Glutamatergic neuron (in vitro differentiated cells): ENCODE data around the gene RABGGTA. TPM values are rescaled to one million over a fixed set of nuclear protein-coding genes. Genes with fewer than 3 reads are reported as not detected.

Experiments used
- DNase-seq: peaks from one replicate; pipeline ENCODE4 v3.0.0; 2022
- H3K27ac Mint-ChIP-seq: one replicate; pipeline ENCODE4 v1.8.0; 2020; ENCODE audit warnings: mild to moderate bottlenecking, mixed read lengths, inconsistent platforms; ENCODE audit not compliant: unreplicated experiment
- H3K27me3 Mint-ChIP-seq: one replicate; pipeline ENCODE4 v1.8.0; 2020; ENCODE audit warnings: mild to moderate bottlenecking, moderate library complexity, mixed read lengths, inconsistent platforms; ENCODE audit not compliant: unreplicated experiment
- H3K36me3 Mint-ChIP-seq: one replicate; pipeline ENCODE4 v1.8.0; 2020; ENCODE audit warnings: mild to moderate bottlenecking, mixed read lengths, inconsistent platforms; ENCODE audit not compliant: unreplicated experiment
- H3K4me1 Mint-ChIP-seq: one replicate; pipeline ENCODE4 v1.8.0; 2020; ENCODE audit warnings: mild to moderate bottlenecking, low read depth, mixed read lengths, inconsistent platforms; ENCODE audit not compliant: unreplicated experiment
- H3K4me3 Mint-ChIP-seq: one replicate; pipeline ENCODE4 v1.8.0; 2020; ENCODE audit warnings: mild to moderate bottlenecking, mixed read lengths, inconsistent platforms; ENCODE audit not compliant: unreplicated experiment
- H3K9me3 Mint-ChIP-seq: one replicate; pipeline ENCODE4 v1.8.0; 2020; ENCODE audit warnings: mild to moderate bottlenecking, moderate library complexity, mixed read lengths, inconsistent platforms; ENCODE audit not compliant: unreplicated experiment
- long read RNA-seq: library from polyadenylated mRNA; unstranded; transcript quantifications from one replicate; pipeline ENCODE4 v2.0.0, GENCODE V29; 2020; ENCODE audit not compliant: unreplicated experiment
- total RNA-seq: library from RNA; stranded (reverse); fragmentation: NEBNext Ultra II Directional; extraction: Animal tissue kit (Norgen Biotek cat#: 25700); gene quantifications from one replicate; pipeline ENCODE4 v1.2.1, GENCODE V29; 2021; ENCODE audit not compliant: unreplicated experiment
- TF ChIP-seq, protein P1 (sequence below): fragments of 200-600 bp; sonication (generic); IDR thresholded peaks from one replicate; pipeline ENCODE4 v1.5.0; 2021; ENCODE audit not compliant: partially characterized antibody, unreplicated experiment

The RABGGTA gene, protein sequence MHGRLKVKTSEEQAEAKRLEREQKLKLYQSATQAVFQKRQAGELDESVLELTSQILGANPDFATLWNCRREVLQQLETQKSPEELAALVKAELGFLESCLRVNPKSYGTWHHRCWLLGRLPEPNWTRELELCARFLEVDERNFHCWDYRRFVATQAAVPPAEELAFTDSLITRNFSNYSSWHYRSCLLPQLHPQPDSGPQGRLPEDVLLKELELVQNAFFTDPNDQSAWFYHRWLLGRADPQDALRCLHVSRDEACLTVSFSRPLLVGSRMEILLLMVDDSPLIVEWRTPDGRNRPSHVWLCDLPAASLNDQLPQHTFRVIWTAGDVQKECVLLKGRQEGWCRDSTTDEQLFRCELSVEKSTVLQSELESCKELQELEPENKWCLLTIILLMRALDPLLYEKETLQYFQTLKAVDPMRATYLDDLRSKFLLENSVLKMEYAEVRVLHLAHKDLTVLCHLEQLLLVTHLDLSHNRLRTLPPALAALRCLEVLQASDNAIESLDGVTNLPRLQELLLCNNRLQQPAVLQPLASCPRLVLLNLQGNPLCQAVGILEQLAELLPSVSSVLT
- 30.3 TPM for total RNA-seq
- long read RNA-seq, transcript RABGGTA-201 (17 exons, 2,088 nt) = minor isoform, 8 of 29 reads
- long read RNA-seq, transcript RABGGTA-202 (16 exons, 2,265 nt) = major isoform, 12 of 29 reads
- long read RNA-seq, partial matches to known transcripts = 1 of 29 reads
- long read RNA-seq, other reads (novel, unspliced or antisense) = 7 of 29 reads

DNA sequence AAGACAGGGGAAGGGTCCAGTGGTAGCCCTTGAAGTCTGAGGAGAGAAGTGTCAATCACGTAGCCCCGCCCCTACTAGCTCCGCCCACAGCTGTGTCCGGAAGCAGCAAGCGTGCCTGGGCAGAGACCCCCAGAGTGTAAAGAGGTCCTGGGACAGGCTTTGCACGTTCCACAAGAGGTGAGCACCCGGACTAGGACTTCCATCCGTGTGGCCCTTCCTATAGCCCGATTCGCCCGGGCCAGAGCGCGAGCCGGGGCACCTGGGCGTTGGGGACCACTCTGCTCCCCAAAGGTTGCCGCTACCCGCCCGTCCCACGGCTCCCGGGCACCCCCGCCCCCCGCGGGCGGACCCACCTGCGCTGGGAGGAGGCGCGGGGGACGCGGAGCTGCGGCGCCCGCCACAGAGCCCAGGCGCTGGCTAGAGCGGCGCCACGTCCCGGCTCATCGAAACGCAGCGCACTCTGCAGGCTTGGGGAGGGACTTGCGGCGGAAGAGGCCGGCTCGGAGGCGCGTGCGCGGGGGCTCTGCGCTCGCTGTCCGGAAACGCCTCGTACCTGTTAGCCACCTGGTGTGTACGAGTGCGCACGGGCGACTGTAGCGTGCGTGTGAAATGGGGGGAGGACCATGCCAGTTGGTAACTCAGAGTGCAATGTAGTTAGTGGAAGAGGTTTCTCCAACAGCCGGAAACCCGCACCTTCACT, at the start of gene RABGGTA:
TSS of gene RABGGTA (minus strand) at position 464 of the 700 bp plus-strand sequence. CDS start 482 bp downstream, outside the sequence.
- Mint-ChIP-seq H3K27me3 (peaks cover 13% of the 10 kb centered on the region), H3K4me3 (peak within 1 kb of the TSS; percentile 90), H3K36me3 (peaks cover 4% of the 10 kb centered on the region), H3K9me3 (peaks cover 2% of the 10 kb centered on the region), H3K4me1 (peaks cover 4% of the 10 kb centered on the region), H3K27ac (peak within 1 kb of the TSS; percentile 84)
- DNase-seq = peak; percentile 90
- TF ChIP-seq, protein P1, sequence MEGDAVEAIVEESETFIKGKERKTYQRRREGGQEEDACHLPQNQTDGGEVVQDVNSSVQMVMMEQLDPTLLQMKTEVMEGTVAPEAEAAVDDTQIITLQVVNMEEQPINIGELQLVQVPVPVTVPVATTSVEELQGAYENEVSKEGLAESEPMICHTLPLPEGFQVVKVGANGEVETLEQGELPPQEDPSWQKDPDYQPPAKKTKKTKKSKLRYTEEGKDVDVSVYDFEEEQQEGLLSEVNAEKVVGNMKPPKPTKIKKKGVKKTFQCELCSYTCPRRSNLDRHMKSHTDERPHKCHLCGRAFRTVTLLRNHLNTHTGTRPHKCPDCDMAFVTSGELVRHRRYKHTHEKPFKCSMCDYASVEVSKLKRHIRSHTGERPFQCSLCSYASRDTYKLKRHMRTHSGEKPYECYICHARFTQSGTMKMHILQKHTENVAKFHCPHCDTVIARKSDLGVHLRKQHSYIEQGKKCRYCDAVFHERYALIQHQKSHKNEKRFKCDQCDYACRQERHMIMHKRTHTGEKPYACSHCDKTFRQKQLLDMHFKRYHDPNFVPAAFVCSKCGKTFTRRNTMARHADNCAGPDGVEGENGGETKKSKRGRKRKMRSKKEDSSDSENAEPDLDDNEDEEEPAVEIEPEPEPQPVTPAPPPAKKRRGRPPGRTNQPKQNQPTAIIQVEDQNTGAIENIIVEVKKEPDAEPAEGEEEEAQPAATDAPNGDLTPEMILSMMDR = peak; percentile 58

DNA sequence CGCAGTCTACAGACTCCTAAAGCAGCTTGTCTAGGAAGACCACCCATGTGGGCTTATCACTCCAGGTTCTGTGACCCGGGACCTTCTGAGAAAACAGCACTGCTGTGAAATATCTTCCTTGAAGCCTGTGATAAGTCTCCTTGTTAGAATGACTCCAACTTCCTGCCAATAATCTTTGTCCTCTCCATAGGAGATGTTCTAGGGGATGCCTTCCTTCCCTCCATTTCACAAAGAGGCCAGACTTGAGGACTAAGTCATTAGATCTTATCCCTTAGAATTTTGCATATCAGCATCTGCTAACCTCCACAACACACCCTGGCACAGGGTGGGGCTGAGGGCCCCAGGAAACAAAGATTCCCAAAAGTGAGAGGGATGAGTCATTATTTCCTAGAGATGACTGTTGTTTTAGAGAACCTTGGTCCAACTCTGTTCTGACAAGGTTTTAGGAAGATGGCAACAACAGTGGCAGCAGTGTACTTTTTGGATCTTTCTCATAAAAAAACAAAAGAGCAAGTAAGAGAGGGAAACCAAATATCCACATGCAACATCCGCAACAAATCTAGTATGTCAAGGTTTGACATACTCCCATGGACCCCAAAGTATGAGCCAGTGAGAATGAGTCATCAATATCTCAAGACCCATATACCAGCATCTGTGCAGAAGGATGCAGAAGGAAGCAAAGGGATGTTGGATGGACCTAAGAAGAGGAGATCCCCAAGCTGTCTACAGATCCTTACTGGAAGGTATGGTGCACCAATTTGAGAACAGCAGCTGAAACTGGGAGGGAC, 45.9 kb upstream of the RABGGTA start:
- no peak overlapping the region for H3K27ac Mint-ChIP-seq
- peaks cover 22% of the 10 kb centered on the region for H3K27me3 Mint-ChIP-seq
- DNase-seq = no peak
- H3K4me1 Mint-ChIP-seq = no peaks in the 10 kb centered on the region
- no peaks in the 10 kb centered on the region for H3K36me3 Mint-ChIP-seq
- peaks cover 2% of the 10 kb centered on the region for H3K9me3 Mint-ChIP-seq
- TF ChIP-seq, protein P1 = no peak
- H3K4me3 Mint-ChIP-seq = no peak overlapping the region

DNA sequence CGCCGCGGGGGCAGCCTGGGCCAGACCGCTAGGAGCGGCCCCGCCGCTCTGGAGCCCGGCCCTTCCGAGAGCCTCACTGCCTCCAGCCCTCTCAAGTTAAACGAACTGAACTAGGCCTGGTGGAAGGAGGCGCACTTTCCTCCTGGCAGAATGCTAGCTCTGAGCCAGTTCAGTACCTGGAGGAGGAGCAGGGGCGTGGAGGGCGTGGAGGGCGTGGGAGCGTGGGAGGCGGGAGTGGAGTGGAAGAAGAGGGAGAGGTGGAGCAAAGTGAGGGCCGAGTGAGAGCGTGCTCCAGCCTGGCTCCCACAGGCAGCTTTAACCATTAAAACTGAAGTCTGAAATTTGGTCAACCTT, 45.2 kb upstream of the RABGGTA start:
- Mint-ChIP-seq H3K27ac (no peak overlapping the region), H3K9me3 (peaks cover 4% of the 10 kb centered on the region), H3K36me3 (no peaks in the 10 kb centered on the region), H3K4me1 (no peaks in the 10 kb centered on the region), H3K27me3 (peaks cover 20% of the 10 kb centered on the region), H3K4me3 (no peak overlapping the region)
- DNase-seq = no peak
- TF ChIP-seq, protein P1 = no peak

DNA sequence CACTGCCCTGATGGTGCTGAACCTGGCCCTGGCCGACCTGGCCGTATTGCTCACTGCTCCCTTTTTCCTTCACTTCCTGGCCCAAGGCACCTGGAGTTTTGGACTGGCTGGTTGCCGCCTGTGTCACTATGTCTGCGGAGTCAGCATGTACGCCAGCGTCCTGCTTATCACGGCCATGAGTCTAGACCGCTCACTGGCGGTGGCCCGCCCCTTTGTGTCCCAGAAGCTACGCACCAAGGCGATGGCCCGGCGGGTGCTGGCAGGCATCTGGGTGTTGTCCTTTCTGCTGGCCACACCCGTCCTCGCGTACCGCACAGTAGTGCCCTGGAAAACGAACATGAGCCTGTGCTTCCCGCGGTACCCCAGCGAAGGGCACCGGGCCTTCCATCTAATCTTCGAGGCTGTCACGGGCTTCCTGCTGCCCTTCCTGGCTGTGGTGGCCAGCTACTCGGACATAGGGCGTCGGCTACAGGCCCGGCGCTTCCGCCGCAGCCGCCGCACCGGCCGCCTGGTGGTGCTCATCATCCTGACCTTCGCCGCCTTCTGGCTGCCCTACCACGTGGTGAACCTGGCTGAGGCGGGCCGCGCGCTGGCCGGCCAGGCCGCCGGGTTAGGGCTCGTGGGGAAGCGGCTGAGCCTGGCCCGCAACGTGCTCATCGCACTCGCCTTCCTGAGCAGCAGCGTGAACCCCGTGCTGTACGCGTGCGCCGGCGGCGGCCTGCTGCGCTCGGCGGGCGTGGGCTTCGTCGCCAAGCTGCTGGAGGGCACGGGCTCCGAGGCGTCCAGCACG, 44.6 kb upstream of the RABGGTA start:
- Mint-ChIP-seq H3K4me1 (no peaks in the 10 kb centered on the region), H3K27me3 (peaks cover 20% of the 10 kb centered on the region), H3K27ac (no peak overlapping the region), H3K4me3 (no peak overlapping the region), H3K36me3 (no peaks in the 10 kb centered on the region), H3K9me3 (peaks cover 4% of the 10 kb centered on the region)
- peak; percentile 31 for DNase-seq
- TF ChIP-seq, protein P1 = no peak
